CD4-positive, alpha-beta memory T cell (primary cell): ENCODE measurements around the gene RNF125. TPM values are rescaled to one million over a fixed set of nuclear protein-coding genes. Genes with fewer than 3 reads are reported as not detected.

Experiments used
- CTCF ChIA-PET: fragments of 350-600 bp; sonication (Branson Sonifier 250); formaldehyde crosslinking; loops from one replicate; lab custom pipeline; 2021; ENCODE audit warnings: inconsistent platforms; ENCODE audit not compliant: partially characterized antibody; lab: Charles Lee
- POLR2A ChIA-PET: fragments of 350-600 bp; sonication (Branson Sonifier 250); formaldehyde crosslinking; loops from one replicate; lab custom pipeline; 2021; ENCODE audit not compliant: partially characterized antibody; lab: Charles Lee
- DNase-seq, 5 donors: peaks; one replicate each; pipeline versions ENCODE4 v3.0.0 to v3.0.0-alpha.2; 2020 to 2022; ENCODE audit warnings: mixed read lengths in 1 of 5
- H3K27ac ChIP-seq: one replicate; pipeline ENCODE4 v1.7.0; 2013; ENCODE audit warnings: low read depth, low read length
- H3K27me3 ChIP-seq: 2 replicates; pipeline ENCODE4 v1.7.0; 2013; ENCODE audit warnings: mild to moderate bottlenecking, low read length, moderate library complexity; ENCODE audit not compliant: insufficient read depth
- H3K36me3 ChIP-seq: 2 replicates; pipeline ENCODE4 v1.7.0; 2013; ENCODE audit warnings: mild to moderate bottlenecking, low read length, moderate library complexity; ENCODE audit not compliant: insufficient read depth
- H3K4me1 ChIP-seq: 2 replicates; pipeline ENCODE4 v1.7.0; 2013; ENCODE audit warnings: mild to moderate bottlenecking, low read length, moderate library complexity; ENCODE audit not compliant: insufficient read depth
- H3K4me3 ChIP-seq, 2 donors: one replicate each; pipeline ENCODE4 v1.7.0; 2013; ENCODE audit warnings: low read length in 2 of 2, mild to moderate bottlenecking in 1 of 2
- H3K9me3 ChIP-seq, 2 donors: one replicate each; pipeline ENCODE4 v1.7.0; 2013; ENCODE audit warnings: low read length in 2 of 2, control low read depth in 1 of 2; ENCODE audit not compliant: control insufficient read depth in 1 of 2
- H3K27ac Mint-ChIP-seq, 7 donors: one replicate each; pipeline ENCODE4 v1.8.0; 2020 to 2021; ENCODE audit warnings: mixed read lengths in 7 of 7, mild to moderate bottlenecking in 6 of 7, inconsistent platforms in 3 of 7, moderate library complexity in 3 of 7
- H3K27me3 Mint-ChIP-seq, 2 donors: one replicate each; pipeline ENCODE4 v1.8.0; 2020 to 2021; ENCODE audit warnings: mixed read lengths in 2 of 2
- H3K36me3 Mint-ChIP-seq, 2 donors: one replicate each; pipeline ENCODE4 v1.8.0; 2020 to 2021; ENCODE audit warnings: mixed read lengths in 2 of 2, inconsistent platforms in 1 of 2, mild to moderate bottlenecking in 1 of 2
- H3K4me1 Mint-ChIP-seq, 4 donors: one replicate each; pipeline ENCODE4 v1.8.0; 2020 to 2021; ENCODE audit warnings: mixed read lengths in 4 of 4, mild to moderate bottlenecking in 1 of 4
- H3K4me3 Mint-ChIP-seq, 8 donors: one replicate each; pipeline ENCODE4 v1.8.0; 2020 to 2021; ENCODE audit warnings: mixed read lengths in 8 of 8, mild to moderate bottlenecking in 7 of 8, moderate library complexity in 6 of 8, inconsistent platforms in 3 of 8
- H3K9me3 Mint-ChIP-seq, 8 donors: one replicate each; pipeline ENCODE4 v1.8.0; 2020 to 2021; ENCODE audit warnings: mixed read lengths in 8 of 8, mild to moderate bottlenecking in 5 of 8, inconsistent platforms in 3 of 8, moderate library complexity in 1 of 8
- intact Hi-C: fragments of 100-400 bp; cut with micrococcal nuclease; formaldehyde crosslinking; loops from one replicate; pipeline ENCODE4 v1.15.1; 2023
- polyA plus RNA-seq, 2 donors: library from polyadenylated mRNA; unstranded; fragments of 300-500 nt; fragmentation: Illumina TruSeq; gene quantifications; one replicate each; pipeline ENCODE4 v1.2.3, GENCODE V29; 2021
- total RNA-seq, 2 experiments: library from RNA; stranded (reverse); gene quantifications; one replicate each; pipeline ENCODE4 v1.2.3, GENCODE V29; 2021

The RNF125 gene
- total and polyA plus RNA-seq, 4 experiments from 2014 or later = 38.2 to 82.7 (median 51.6) TPM

DNA sequence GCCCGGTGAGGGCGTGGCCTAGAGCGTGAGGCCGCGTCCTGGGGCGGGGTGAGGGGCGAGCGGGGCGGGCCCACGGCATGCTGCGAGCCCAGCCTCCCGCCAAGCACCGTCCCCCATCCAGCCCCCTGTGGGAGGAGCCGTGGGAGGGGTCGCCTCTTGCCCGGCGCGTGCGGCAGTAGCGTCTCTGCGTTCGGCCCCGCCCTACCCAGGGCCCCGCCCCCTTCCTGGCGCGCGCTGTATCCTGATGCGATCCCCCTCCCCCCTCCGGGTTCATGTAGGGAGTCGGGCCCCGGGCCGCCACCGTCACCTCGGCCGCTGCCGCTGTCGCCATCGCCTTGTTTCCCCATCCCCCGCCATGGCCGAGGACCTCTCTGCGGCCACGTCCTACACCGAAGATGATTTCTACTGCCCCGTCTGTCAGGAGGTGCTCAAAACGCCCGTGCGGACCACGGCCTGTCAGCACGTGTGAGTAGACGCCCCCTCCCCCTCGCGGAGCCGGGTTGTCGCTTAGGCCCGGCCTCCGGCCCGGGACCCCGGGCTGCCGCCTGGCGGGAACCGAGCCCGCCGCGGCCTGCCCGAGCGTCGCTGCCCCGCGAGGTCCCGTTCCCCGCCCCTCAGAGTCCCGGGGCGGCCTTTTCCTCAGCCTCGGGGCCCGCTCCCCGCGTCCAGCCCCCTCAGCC, 73.9 kb downstream of the RNF125 start:
- H3K4me3 Mint-ChIP-seq = peak overlapping the region; percentile 95 to 99 (median 98)
- intact Hi-C loops = loop anchor here (1.0 to 10.0 kb wide), 7 partner anchors 20 to 408 kb away; partner anchors contain the start of genes B4GALT6, GAREM1, RNF125 and TRAPPC8
- H3K27ac ChIP-seq = peak overlapping the region; percentile 98
- peaks cover 28 to 55% (median 41%) of the 10 kb centered on the region in 4 donors for H3K4me1 Mint-ChIP-seq
- CTCF ChIA-PET = interaction anchor here (1.1 to 4.9 kb wide), 5 partner anchors 20 to 150 kb away, joined by 3 to 23 read pairs (median 7); partner anchors contain the start of genes RNF125 and TRAPPC8
- no peaks in the 10 kb centered on the region for H3K9me3 ChIP-seq
- no peaks in the 10 kb centered on the region for H3K36me3 ChIP-seq
- POLR2A ChIA-PET = interaction anchor here (0.8 to 5.0 kb wide), 19 partner anchors 8 to 167 kb away, joined by 3 to 147 read pairs (median 5); partner anchors contain the start of genes RNF125 and TRAPPC8
- peak overlapping the region; percentile 98 to 99 (median 98) for H3K27ac Mint-ChIP-seq
- H3K27me3 ChIP-seq = no peaks in the 10 kb centered on the region
- H3K9me3 Mint-ChIP-seq = no peaks in the 10 kb centered on the region
- peak overlapping the region; percentile 91 to 96 for H3K4me3 ChIP-seq
- no peaks in the 10 kb centered on the region for H3K27me3 Mint-ChIP-seq
- peaks cover 40% of the 10 kb centered on the region for H3K4me1 ChIP-seq
- H3K36me3 Mint-ChIP-seq = peaks cover 21 to 36% of the 10 kb centered on the region in 2 donors
- DNase-seq = peak; percentile 98 to 99 (median 99)

DNA sequence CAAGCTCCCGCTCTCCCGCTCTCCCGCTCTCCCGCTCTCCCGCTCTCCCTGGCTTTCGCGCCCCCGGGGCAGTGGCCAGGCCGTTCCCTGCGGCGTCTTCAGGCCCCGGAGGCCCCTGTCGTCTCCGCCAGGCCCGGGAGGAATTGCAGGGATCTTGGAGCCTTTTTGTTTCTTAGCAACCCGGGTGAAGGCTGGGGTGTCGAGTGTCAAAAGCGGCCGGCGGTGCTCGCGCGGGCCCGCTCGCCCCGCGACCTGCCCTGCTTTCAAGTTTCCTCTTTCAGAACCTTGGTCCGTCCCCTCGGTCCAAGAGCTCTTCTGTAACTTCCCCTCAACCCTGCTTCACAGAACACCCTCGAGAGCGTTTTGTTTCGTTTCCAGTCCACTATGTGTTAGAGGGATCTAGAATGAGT, 74.5 kb downstream of the RNF125 start:
- peaks cover 21 to 36% of the 10 kb centered on the region in 2 donors for H3K36me3 Mint-ChIP-seq
- peaks cover 30 to 58% (median 44%) of the 10 kb centered on the region in 4 donors for H3K4me1 Mint-ChIP-seq
- H3K4me3 Mint-ChIP-seq = peak overlapping the region; percentile 90 to 99 (median 97)
- ChIA-PET POLR2A (interaction anchor here (0.9 to 5.0 kb wide), 8 partner anchors 8 to 150 kb away, joined by 3 to 147 read pairs (median 6); partner anchors contain the start of genes RNF125 and TRAPPC8), CTCF (interaction anchor here (1.1 to 4.9 kb wide), 3 partner anchors 44 to 151 kb away, joined by 3 to 23 read pairs (median 9); partner anchors contain the start of genes RNF125 and TRAPPC8)
- H3K27me3 Mint-ChIP-seq = no peaks in the 10 kb centered on the region
- intact Hi-C loops = loop anchor here (2.0 to 10.0 kb wide), 4 partner anchors 20 to 408 kb away; partner anchors contain the start of genes B4GALT6 and GAREM1
- Histone ChIP-seq H3K4me1 (peaks cover 46% of the 10 kb centered on the region), H3K36me3 (no peaks in the 10 kb centered on the region), H3K27ac (peak overlapping the region; percentile 98), H3K4me3 (peak overlapping the region; percentile 91 to 96), H3K9me3 (no peaks in the 10 kb centered on the region), H3K27me3 (no peaks in the 10 kb centered on the region)
- H3K27ac Mint-ChIP-seq = peak overlapping the region; percentile 91 to 99 (median 96)
- H3K9me3 Mint-ChIP-seq = no peaks in the 10 kb centered on the region
- peak; percentile 47 to 58 (median 52) for DNase-seq

GRCh38 chr18:32093523-32093922, 74.9 kb downstream of the RNF125 start:
- Histone ChIP-seq H3K9me3 (no peaks in the 10 kb centered on the region), H3K27me3 (no peaks in the 10 kb centered on the region), H3K4me3 (peak overlapping the region; percentile 91 to 96), H3K27ac (peak overlapping the region; percentile 98), H3K36me3 (no peaks in the 10 kb centered on the region), H3K4me1 (peaks cover 50% of the 10 kb centered on the region)
- peaks cover 30 to 58% (median 44%) of the 10 kb centered on the region in 4 donors for H3K4me1 Mint-ChIP-seq
- ChIA-PET POLR2A (interaction anchor here (0.9 to 5.0 kb wide), 7 partner anchors 8 to 151 kb away, joined by 3 to 147 read pairs (median 5); partner anchors contain the start of genes RNF125 and TRAPPC8), CTCF (interaction anchor here (2.8 to 4.9 kb wide), 2 partner anchors 75 to 151 kb away, joined by 9 to 23 read pairs; partner anchors contain the start of genes RNF125 and TRAPPC8)
- intact Hi-C loops = loop anchor here (2.0 to 10.0 kb wide), 4 partner anchors 21 to 409 kb away; partner anchors contain the start of genes B4GALT6 and GAREM1
- no peaks in the 10 kb centered on the region for H3K9me3 Mint-ChIP-seq
- H3K27me3 Mint-ChIP-seq = no peaks in the 10 kb centered on the region
- H3K27ac Mint-ChIP-seq = peak overlapping the region; percentile 91 to 99 (median 96)
- DNase-seq = peak in 1 of 5 donors; percentile 46
- peaks cover 21 to 36% of the 10 kb centered on the region in 2 donors for H3K36me3 Mint-ChIP-seq
- H3K4me3 Mint-ChIP-seq = peak overlapping the region; percentile 90 to 99 (median 97)

- Mint-ChIP-seq H3K9me3 (no peaks in the 10 kb centered on the region), H3K27ac (peak overlapping the region; percentile 68 to 98 (median 89)), H3K27me3 (no peaks in the 10 kb centered on the region), H3K4me3 (peak overlapping the region; percentile 84 to 99 (median 92)), H3K4me1 (peaks cover 40 to 72% (median 55%) of the 10 kb centered on the region in 4 donors), H3K36me3 (peaks cover 21 to 43% of the 10 kb centered on the region in 2 donors)
- peak overlapping the region in 1 of 2 donors; percentile 15 for H3K4me3 ChIP-seq
- H3K4me1 ChIP-seq = peaks cover 64% of the 10 kb centered on the region
- no peak for DNase-seq
- no peaks in the 10 kb centered on the region for H3K27me3 ChIP-seq
- no peaks in the 10 kb centered on the region for H3K9me3 ChIP-seq
- CTCF ChIA-PET = interaction anchor here (1.9 to 2.0 kb wide), 2 partner anchors 23 to 76 kb away, joined by 6 to 10 read pairs; partner anchors contain the start of gene RNF125
- peaks cover 3% of the 10 kb centered on the region for H3K36me3 ChIP-seq
- intact Hi-C loops = loop anchor here (10.0 kb wide), 1 partner anchor 411 kb away; the partner anchor contains the start of gene B4GALT6
- POLR2A ChIA-PET = interaction anchor here (0.7 to 2.3 kb wide), 6 partner anchors 10 to 1204 kb away, joined by 3 to 31 read pairs (median 4); partner anchors contain the start of gene RNF125
- no peak overlapping the region for H3K27ac ChIP-seq
These were observed 76.7 kb downstream of the RNF125 start for GRCh38 chr18:32095192-32095899.

DNA sequence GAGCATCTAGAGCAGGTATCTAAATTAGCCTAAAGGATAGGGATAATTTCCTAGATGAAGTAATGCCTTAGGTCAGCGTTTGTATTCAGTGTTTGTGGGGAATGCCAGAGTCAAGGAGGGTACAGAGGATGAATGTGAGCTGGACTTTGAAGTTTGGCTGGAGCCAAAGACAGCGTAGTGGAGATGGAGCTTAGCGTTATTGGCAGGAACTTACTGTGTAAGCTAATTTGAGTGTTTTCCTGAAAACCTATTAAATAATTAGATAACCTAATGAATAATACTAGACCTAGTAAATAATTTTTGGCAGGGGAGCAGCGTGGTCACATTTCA, 77.2 kb downstream of the RNF125 start:
- no peaks in the 10 kb centered on the region for H3K27me3 ChIP-seq
- no peak overlapping the region for H3K4me3 ChIP-seq
- peaks cover 41 to 75% (median 58%) of the 10 kb centered on the region in 4 donors for H3K4me1 Mint-ChIP-seq
- POLR2A ChIA-PET = interaction anchor here (0.9 to 2.3 kb wide), 5 partner anchors 9 to 153 kb away, joined by 3 to 31 read pairs (median 5); partner anchors contain the start of genes RNF125 and TRAPPC8
- CTCF ChIA-PET = interaction anchor here (1.9 to 2.0 kb wide), 2 partner anchors 24 to 77 kb away, joined by 6 to 10 read pairs; partner anchors contain the start of gene RNF125
- DNase-seq = no peak
- no peaks in the 10 kb centered on the region for H3K27me3 Mint-ChIP-seq
- H3K27ac Mint-ChIP-seq = peak overlapping the region; percentile 68 to 98 (median 86)
- H3K4me1 ChIP-seq = peaks cover 64% of the 10 kb centered on the region
- no peak overlapping the region for H3K27ac ChIP-seq
- no peaks in the 10 kb centered on the region for H3K9me3 Mint-ChIP-seq
- peak overlapping the region; percentile 82 to 99 (median 92) for H3K4me3 Mint-ChIP-seq
- peaks cover 23 to 45% of the 10 kb centered on the region in 2 donors for H3K36me3 Mint-ChIP-seq
- H3K9me3 ChIP-seq = no peaks in the 10 kb centered on the region
- H3K36me3 ChIP-seq = peaks cover 3% of the 10 kb centered on the region
- intact Hi-C loops = loop anchor here (10.0 kb wide), 1 partner anchor 411 kb away; the partner anchor contains the start of gene B4GALT6

- Histone ChIP-seq H3K9me3 (no peaks in the 10 kb centered on the region), H3K27me3 (no peaks in the 10 kb centered on the region), H3K36me3 (peaks cover 3% of the 10 kb centered on the region), H3K27ac (peak overlapping the region; percentile 44), H3K4me3 (peak overlapping the region in 1 of 2 donors; percentile 5), H3K4me1 (peaks cover 60% of the 10 kb centered on the region)
- Mint-ChIP-seq H3K27ac (peak overlapping the region; percentile 59 to 98 (median 86)), H3K4me3 (peak overlapping the region; percentile 33 to 99 (median 83)), H3K9me3 (no peaks in the 10 kb centered on the region), H3K36me3 (peaks cover 25 to 47% of the 10 kb centered on the region in 2 donors), H3K4me1 (peaks cover 39 to 70% (median 57%) of the 10 kb centered on the region in 4 donors), H3K27me3 (no peaks in the 10 kb centered on the region)
- intact Hi-C loops = loop anchor here (10.0 kb wide), 1 partner anchor 412 kb away; the partner anchor contains the start of gene B4GALT6
- ChIA-PET CTCF (interaction anchor here (1.9 to 2.0 kb wide), 2 partner anchors 25 to 78 kb away, joined by 6 to 10 read pairs; partner anchors contain the start of gene RNF125), POLR2A (interaction anchor here (1.0 to 2.3 kb wide), 6 partner anchors 8 to 154 kb away, joined by 3 to 31 read pairs (median 5); partner anchors contain the start of genes RNF125 and TRAPPC8)
- peak in 4 of 5 donors; percentile 30 to 46 (median 36) for DNase-seq
These were observed 78.3 kb downstream of the RNF125 start for GRCh38 chr18:32096946-32097345.
